CD4-positive, alpha-beta T cell (primary cell): ENCODE data around the gene PCSK1N. TPM values are rescaled to one million over a fixed set of nuclear protein-coding genes. Genes with fewer than 3 reads are reported as not detected.

Experiments
- ATAC-seq: fragments of 200-7000 bp; cut with Tn5 transposase; one replicate; pipeline ENCODE4 v1.10.0; 2022; ENCODE audit warnings: mild to moderate bottlenecking; ENCODE audit not compliant: poor library complexity
- CTCF ChIA-PET: fragments of 350-600 bp; sonication (Branson Sonifier 250); formaldehyde crosslinking; loops from one replicate; lab custom pipeline; 2021; ENCODE audit warnings: antibody characterized with exemption, inconsistent platforms; lab: Charles Lee
- POLR2A ChIA-PET: fragments of 350-600 bp; sonication (Branson Sonifier 250); formaldehyde crosslinking; loops from one replicate; lab custom pipeline; 2021; ENCODE audit warnings: antibody characterized with exemption, inconsistent platforms; lab: Charles Lee
- DNase-seq, 14 experiments: peaks; one replicate each; pipeline ENCODE4 v3.0.0-alpha.2; 2013 to 2020; ENCODE audit warnings: mixed read lengths in 2 of 14
- H3K27ac ChIP-seq, 2 donors: one replicate each; pipeline versions ENCODE4 v1.5.1 to v1.7.0; 2013; ENCODE audit warnings: low read length in 2 of 2, low read depth in 1 of 2, mild to moderate bottlenecking in 1 of 2
- H3K27me3 ChIP-seq, 2 experiments: 1 replicate in 1 of 2; 2 replicates in 1 of 2; pipeline versions ENCODE4 v1.6.1 to v1.7.0; 2013; ENCODE audit warnings: low read length in 2 of 2, control low read depth in 1 of 2, mild to moderate bottlenecking in 1 of 2, moderate library complexity in 1 of 2; ENCODE audit not compliant: insufficient read depth in 2 of 2, control insufficient read depth in 1 of 2
- H3K36me3 ChIP-seq: one replicate; pipeline ENCODE4 v1.6.1; 2013; ENCODE audit warnings: low read length, control low read depth; ENCODE audit not compliant: insufficient read depth
- H3K4me1 ChIP-seq: one replicate; pipeline ENCODE4 v1.6.1; 2013; ENCODE audit warnings: low read length, control low read depth; ENCODE audit not compliant: insufficient read depth
- H3K4me3 ChIP-seq: one replicate; pipeline ENCODE4 v1.5.1; 2013; ENCODE audit warnings: mild to moderate bottlenecking, low read length, moderate library complexity
- H3K9me3 ChIP-seq, 2 experiments: 1 replicate in 1 of 2; 2 replicates in 1 of 2; pipeline versions ENCODE4 v1.6.1 to v1.7.0; 2013; ENCODE audit warnings: low read length in 2 of 2, mild to moderate bottlenecking in 2 of 2, control low read depth in 1 of 2, moderate library complexity in 1 of 2; ENCODE audit not compliant: control insufficient read depth in 1 of 2, insufficient read depth in 1 of 2
- H3K27ac Mint-ChIP-seq: one replicate; pipeline ENCODE4 v1.8.0; 2020; ENCODE audit warnings: mixed read lengths
- H3K27me3 Mint-ChIP-seq: one replicate; pipeline ENCODE4 v1.8.0; 2021; ENCODE audit warnings: mixed read lengths
- H3K36me3 Mint-ChIP-seq: one replicate; pipeline ENCODE4 v1.8.0; 2021; ENCODE audit warnings: low read depth, mixed read lengths
- H3K4me1 Mint-ChIP-seq: one replicate; pipeline ENCODE4 v1.8.0; 2021; ENCODE audit warnings: low read depth, mixed read lengths
- H3K4me3 Mint-ChIP-seq: one replicate; pipeline ENCODE4 v1.8.0; 2020; ENCODE audit warnings: mild to moderate bottlenecking, mixed read lengths
- H3K9me3 Mint-ChIP-seq: one replicate; pipeline ENCODE4 v1.8.0; 2020; ENCODE audit warnings: mixed read lengths
- CTCF ChIP-seq: fragments of 200-600 bp; IDR thresholded peaks from one replicate; pipeline ENCODE4 v1.8.0; 2022; ENCODE audit warnings: antibody characterized with exemption, mild to moderate bottlenecking
- intact Hi-C, 2 experiments: fragments of 100-400 bp; cut with DNase I in 1 of 2; cut with micrococcal nuclease in 1 of 2; formaldehyde crosslinking; loops; one replicate each; pipeline versions ENCODE4 v1.15.1 to v1.9.0; 2023 to 2025; cut with DNase I, micrococcal nuclease
- total RNA-seq, 174 experiments: library from RNA in 2 of 174; stranded (reverse) in 2 of 174; gene quantifications; one replicate each; pipeline ENCODE4 v1.2.3 and lab custom pipeline; 2021 to 2026

The PCSK1N gene
- total RNA-seq, 2 experiments from 2014 or later, result 3.5 to 4.9 TPM

GRCh38 chrX:48782795-48783194 is 52.6 kb downstream of the PCSK1N start:
- H3K4me1 ChIP-seq, result no peaks in the 10 kb centered on the region
- H3K27me3 ChIP-seq, result no peaks in the 10 kb centered on the region
- ChIA-PET CTCF (interaction anchor here (0.6 kb wide), 1 partner anchor 496 kb away, joined by 3 read pairs; no protein-coding TSS in a partner anchor), POLR2A (no interaction called here)
- no peak for TF ChIP-seq CTCF
- H3K4me3 ChIP-seq, result no peak overlapping the region
- no peaks in the 10 kb centered on the region for H3K36me3 ChIP-seq
- Mint-ChIP-seq H3K4me3 (no peak overlapping the region), H3K36me3 (no peaks in the 10 kb centered on the region), H3K27ac (no peak overlapping the region), H3K4me1 (no peaks in the 10 kb centered on the region), H3K9me3 (no peaks in the 10 kb centered on the region), H3K27me3 (no peaks in the 10 kb centered on the region)
- intact Hi-C loops, result no loop called here
- DNase-seq (no peak), ATAC-seq (no peak)
- H3K9me3 ChIP-seq, result no peaks in the 10 kb centered on the region
- H3K27ac ChIP-seq, result no peak overlapping the region

- H3K4me3 Mint-ChIP-seq, result no peak overlapping the region
- H3K9me3 Mint-ChIP-seq, result no peaks in the 10 kb centered on the region
- ATAC-seq, result no peak
- no peaks in the 10 kb centered on the region for H3K4me1 ChIP-seq
- no peaks in the 10 kb centered on the region for H3K4me1 Mint-ChIP-seq
- no peak overlapping the region for H3K27ac ChIP-seq
- intact Hi-C loops, result no loop called here
- H3K9me3 ChIP-seq, result no peaks in the 10 kb centered on the region
- DNase-seq, result no peak
- no peaks in the 10 kb centered on the region for H3K36me3 Mint-ChIP-seq
- no peak for TF ChIP-seq CTCF
- H3K27ac Mint-ChIP-seq, result no peak overlapping the region
- CTCF ChIA-PET, result no interaction called here
- no peaks in the 10 kb centered on the region for H3K27me3 Mint-ChIP-seq
- H3K4me3 ChIP-seq, result no peak overlapping the region
- POLR2A ChIA-PET, result no interaction called here
- H3K36me3 ChIP-seq, result no peaks in the 10 kb centered on the region
- H3K27me3 ChIP-seq, result no peaks in the 10 kb centered on the region
Observed at GRCh38 chrX:48782216-48782615, 53.2 kb downstream of the PCSK1N start.

- H3K9me3 Mint-ChIP-seq, result no peaks in the 10 kb centered on the region
- ChIA-PET CTCF (no interaction called here), POLR2A (no interaction called here)
- no peaks in the 10 kb centered on the region for H3K4me1 Mint-ChIP-seq
- intact Hi-C loops, result no loop called here
- TF ChIP-seq CTCF, result no peak
- Histone ChIP-seq H3K4me1 (no peaks in the 10 kb centered on the region), H3K27me3 (no peaks in the 10 kb centered on the region), H3K36me3 (no peaks in the 10 kb centered on the region), H3K4me3 (no peak overlapping the region), H3K27ac (no peak overlapping the region), H3K9me3 (no peaks in the 10 kb centered on the region)
- H3K27ac Mint-ChIP-seq, result no peak overlapping the region
- ATAC-seq (no peak), DNase-seq (no peak)
- no peaks in the 10 kb centered on the region for H3K36me3 Mint-ChIP-seq
- no peaks in the 10 kb centered on the region for H3K27me3 Mint-ChIP-seq
- no peak overlapping the region for H3K4me3 Mint-ChIP-seq
Observed at GRCh38 chrX:48781705-48782104, 53.7 kb downstream of the PCSK1N start.

Other genes with a start within 250 kb of the PCSK1N start
- gene WDR13, start 238.1 kb downstream of the PCSK1N start, total RNA-seq, result 10 to 100 TPM; 37.9 to 43.4 TPM
- gene WAS, start 151.8 kb downstream of the PCSK1N start, total RNA-seq, result 10 to 100 TPM; 63.7 to 67.4 TPM
- gene SUV39H1, start 138.9 kb downstream of the PCSK1N start, total RNA-seq, result 1 to 10 TPM; 7.7 to 8.4 TPM
- gene GLOD5, start 73.9 kb downstream of the PCSK1N start, total RNA-seq, result not detected
- gene GATA1, start 49.0 kb downstream of the PCSK1N start, total RNA-seq, result not detected
- gene HDAC6, start 33.5 kb downstream of the PCSK1N start, total RNA-seq, result 10 to 100 TPM; 95.2 to 95.7 TPM
- gene ERAS, start 9.1 kb downstream of the PCSK1N start, total RNA-seq, result not detected
- 10 to 100 TPM; 40.0 to 40.3 TPM for gene TIMM17B, start 62.2 kb upstream of the PCSK1N start, total RNA-seq
- 10 to 100 TPM; 73.0 to 76.6 TPM for gene PQBP1, start 62.3 kb upstream of the PCSK1N start, total RNA-seq
- gene SLC35A2, start 76.0 kb upstream of the PCSK1N start, total RNA-seq, result 10 to 100 TPM; 19.1 to 21.8 TPM
- gene PIM2, start 83.4 kb upstream of the PCSK1N start, total RNA-seq, result 100 to 1,000 TPM; 212 to 225 TPM
- gene OTUD5, start 122.0 kb upstream of the PCSK1N start, total RNA-seq, result 10 to 100 TPM; 81.3 to 92.1 TPM
- gene KCND1, start 136.2 kb upstream of the PCSK1N start, total RNA-seq, result 1 to 10 TPM; 1.5 to 2.7 TPM
- 100 to 1,000 TPM; 100 to 101 TPM for gene GRIPAP1, start 166.7 kb upstream of the PCSK1N start, total RNA-seq
- 10 to 100 TPM; 38.6 to 40.9 TPM for gene TFE3, start 207.7 kb upstream of the PCSK1N start, total RNA-seq
- 10 to 100 TPM; 11.5 to 12.2 TPM for gene CCDC120, start 223.4 kb upstream of the PCSK1N start, total RNA-seq
- gene PRAF2, start 238.4 kb upstream of the PCSK1N start, total RNA-seq, result 10 to 100 TPM; 17.1 to 21.0 TPM
- gene WDR45, start 244.3 kb upstream of the PCSK1N start, total RNA-seq, result 10 to 100 TPM; 74.8 to 78.7 TPM